GM13976 (cell line): ENCODE measurements around the gene XRN1.

Source experiments
- DNase-seq: peaks from one replicate; pipeline ENCODE4 v3.0.0; 2012; ENCODE audit warnings: low spot score
- CTCF ChIP-seq: IDR thresholded peaks from 2 replicates; pipeline ENCODE4 v1.5.1; 2012; ENCODE audit warnings: borderline replicate concordance, mild to moderate bottlenecking; ENCODE audit not compliant: insufficient read depth; ENCODE audit errors: extremely low read depth, missing control alignments, control extremely low read depth
- in situ Hi-C: fragments of 300-500 bp; cut with MboI; formaldehyde crosslinking; loops from one replicate; pipeline ENCODE4 v1.12.0; 2022; ENCODE audit warnings: low sequenced_read_pairs, mixed read lengths, inconsistent platforms; ENCODE audit not compliant: unreplicated experiment

XRN1 gene

GRCh38 chr3:142281474-142281873 is 166.4 kb downstream of the XRN1 start:
- in situ Hi-C loops = loop anchor here (10.0 to 25.0 kb wide), 2 partner anchors 157 to 319 kb away; no protein-coding TSS in a partner anchor
- no peak for TF ChIP-seq CTCF

GRCh38 chr3:142279965-142280590 is 167.8 kb downstream of the XRN1 start:
- DNase-seq = peak; percentile 75
- TF ChIP-seq CTCF = peak; percentile 56
- in situ Hi-C loops = loop anchor here (10.0 to 25.0 kb wide), 3 partner anchors 155 to 318 kb away; no protein-coding TSS in a partner anchor

More at GRCh38 chr3:142281474-142281873, 166.4 kb downstream of the XRN1 start:
- DNase-seq = no peak

- in situ Hi-C loops = loop anchor here (10.0 to 25.0 kb wide), 2 partner anchors 254 to 316 kb away; no protein-coding TSS in a partner anchor
- DNase-seq = no peak
- no peak for TF ChIP-seq CTCF
Measured at GRCh38 chr3:142278451-142278850, 169.4 kb downstream of the XRN1 start.

GRCh38 chr3:142276781-142277180 is 171.1 kb downstream of the XRN1 start:
- DNase-seq = no peak
- TF ChIP-seq CTCF = no peak
- in situ Hi-C loops = loop anchor here (10.0 to 25.0 kb wide), 2 partner anchors 252 to 314 kb away; no protein-coding TSS in a partner anchor

GRCh38 chr3:142275856-142276255 is 172.0 kb downstream of the XRN1 start:
- no peak for DNase-seq
- TF ChIP-seq CTCF = no peak
- in situ Hi-C loops = loop anchor here (10.0 to 25.0 kb wide), 2 partner anchors 251 to 314 kb away; no protein-coding TSS in a partner anchor

- in situ Hi-C loops = loop anchor here (10.0 to 25.0 kb wide), 2 partner anchors 250 to 313 kb away; no protein-coding TSS in a partner anchor
- TF ChIP-seq CTCF = no peak
- no peak for DNase-seq
Measured at GRCh38 chr3:142274908-142275307, 172.9 kb downstream of the XRN1 start.
